HG02763 (cell line): ENCODE data around the gene CLPTM1L.
"Not testable (repeated sequence)": the region's sequence is repeated elsewhere in the genome, so short reads cannot be mapped to it uniquely, and the experiment has no call there.

ENCODE experiments used
- ATAC-seq: cut with Tn5 transposase; IDR thresholded peaks from one replicate; pipeline ENCODE4 v1.9.1; 2021; ENCODE audit warnings: mild to moderate bottlenecking, moderate library complexity; ENCODE audit not compliant: unreplicated experiment

Gene CLPTM1L

DNA sequence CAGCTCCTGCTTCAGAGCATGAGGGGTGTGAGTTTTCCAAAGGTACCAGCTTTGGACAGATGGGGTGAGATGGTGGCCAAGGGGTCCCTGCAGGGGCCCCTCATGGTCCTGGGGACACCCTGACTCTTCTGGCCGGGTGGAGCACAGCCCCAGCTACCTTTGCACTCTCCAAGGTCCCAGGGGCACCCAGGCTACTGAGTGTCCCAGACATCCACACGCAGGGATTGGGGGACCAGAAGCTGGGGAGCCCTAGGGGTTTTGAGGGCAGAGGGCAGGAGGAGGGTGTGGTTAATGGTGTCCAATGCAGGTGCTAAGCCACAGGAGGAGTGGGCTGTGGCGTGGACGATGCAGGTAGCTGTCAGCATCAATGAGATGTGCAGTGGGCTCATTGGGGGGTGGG lies 16.0 kb upstream of the CLPTM1L start:
- no peak for ATAC-seq

DNA sequence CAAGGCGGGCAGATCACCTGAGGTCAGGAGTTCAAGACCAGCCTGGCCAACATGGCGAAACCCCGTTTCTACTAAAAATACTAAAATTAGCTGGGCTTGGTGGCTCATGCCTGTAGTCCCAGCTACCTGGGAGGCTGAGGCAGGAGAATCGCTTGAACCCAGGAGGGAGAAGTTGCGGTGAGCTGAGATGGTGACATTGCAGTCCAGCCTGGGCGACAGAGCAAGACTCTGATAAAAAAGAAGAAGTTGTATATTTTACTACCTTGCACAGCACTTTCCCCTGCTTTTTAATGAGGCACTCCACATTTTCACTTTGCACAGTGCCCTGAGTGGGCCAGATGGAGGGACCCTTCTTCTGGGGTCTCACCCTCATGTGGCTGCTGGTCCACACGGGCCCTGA lies 15.5 kb upstream of the CLPTM1L start:
- not testable (repeated sequence) for ATAC-seq

DNA sequence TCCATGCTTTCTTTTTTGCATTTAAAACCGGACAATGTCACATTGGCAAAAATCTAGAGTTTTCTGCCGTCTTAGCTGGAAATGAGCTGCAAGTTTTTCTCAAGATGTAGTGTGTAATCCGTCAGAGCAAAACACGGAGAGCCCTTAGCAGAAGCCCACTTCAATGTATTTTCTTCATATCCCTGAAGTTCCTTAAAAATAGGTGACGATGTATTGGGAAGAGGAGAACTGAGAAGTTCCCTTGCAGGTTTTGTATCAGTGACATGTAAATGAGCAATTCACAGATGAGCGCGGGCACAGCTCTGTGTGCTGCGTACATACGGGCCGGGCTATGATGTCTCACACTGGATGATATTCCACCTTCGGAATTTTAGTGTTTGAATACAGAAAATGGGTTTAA lies 14.8 kb upstream of the CLPTM1L start:
- ATAC-seq = no peak

DNA sequence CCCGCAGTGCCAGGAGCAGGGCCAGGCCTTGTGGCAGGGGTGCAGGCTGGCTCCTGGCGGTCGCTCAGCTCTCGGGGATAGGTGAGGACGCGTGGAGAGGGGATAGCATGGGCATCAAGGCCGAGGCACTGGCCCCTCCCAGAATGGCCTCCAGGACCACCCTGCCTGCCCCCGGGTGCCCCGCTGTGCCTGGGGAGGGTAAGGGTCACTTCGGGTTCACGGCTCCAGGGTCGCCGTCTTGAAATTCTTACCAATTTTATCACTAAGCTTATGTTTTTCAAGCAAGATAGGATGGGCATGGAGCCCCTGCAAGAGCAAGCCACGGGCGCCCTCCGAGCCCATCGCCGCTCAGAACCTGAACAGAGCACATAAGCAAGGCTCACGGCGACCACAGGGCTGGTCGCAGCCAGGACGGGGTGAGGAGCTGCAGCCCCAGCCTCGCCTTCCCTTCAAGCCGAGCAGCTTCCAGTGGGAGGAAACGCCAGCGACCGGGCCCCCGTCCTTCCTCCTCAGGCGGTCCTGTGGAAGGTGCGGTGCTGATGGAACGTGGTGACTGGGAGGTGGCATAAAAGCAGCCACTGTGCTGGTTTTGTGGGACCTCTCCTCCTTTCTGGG lies 14.2 kb upstream of the CLPTM1L start:
- ATAC-seq = no peak

DNA sequence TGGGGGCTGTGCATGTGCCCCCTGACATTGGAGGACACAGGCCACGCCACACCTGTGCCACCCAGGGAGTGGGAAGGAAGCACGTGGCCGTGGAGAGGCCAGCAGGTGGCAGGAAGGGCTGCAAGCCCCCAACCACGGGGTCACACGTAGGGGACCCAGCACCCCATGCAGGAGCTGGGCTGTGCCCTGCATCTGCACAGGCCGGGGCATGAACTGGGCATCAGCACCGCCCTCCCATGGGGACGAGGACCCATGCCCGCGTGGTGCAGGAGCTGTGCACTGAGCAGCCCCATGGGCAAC lies 13.8 kb upstream of the CLPTM1L start:
- ATAC-seq = no peak

DNA sequence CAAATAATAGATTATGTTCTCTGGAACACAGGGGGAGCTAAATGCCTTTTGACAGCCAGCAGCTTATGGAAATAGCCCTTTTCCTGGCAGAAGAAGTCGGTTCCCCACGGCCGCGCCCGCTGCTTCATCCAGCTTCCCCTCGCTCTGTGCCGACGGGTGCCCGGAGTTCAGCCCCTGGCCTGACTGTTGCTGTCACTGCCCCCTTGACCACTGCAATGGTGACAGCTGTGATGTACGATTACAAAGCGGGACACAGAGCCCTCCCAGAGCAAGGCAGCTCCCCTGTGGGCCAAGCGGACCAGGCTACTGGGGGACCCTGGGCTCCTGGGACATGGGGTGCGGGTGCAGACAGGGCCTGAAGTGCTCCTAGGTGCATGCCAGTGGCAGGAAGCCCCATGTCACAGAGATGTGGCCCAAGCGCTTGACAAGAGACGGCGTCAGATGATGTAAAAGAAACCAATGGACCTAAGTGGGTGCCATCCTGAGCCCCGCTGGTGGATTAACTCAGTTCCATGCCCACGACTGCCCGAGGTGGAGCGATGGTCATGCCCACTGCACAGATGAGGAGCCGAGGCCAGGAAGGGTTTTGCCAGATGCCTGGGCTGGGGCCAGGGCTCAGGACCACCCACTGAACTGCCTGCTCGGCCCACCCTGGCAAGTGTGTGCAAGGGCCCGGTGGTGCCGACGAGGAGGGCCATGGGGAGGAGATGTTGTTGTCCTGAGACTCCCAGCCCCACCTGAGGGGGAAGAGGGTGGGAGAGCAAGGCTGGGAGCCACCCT lies 13.2 kb upstream of the CLPTM1L start:
- no peak for ATAC-seq

DNA sequence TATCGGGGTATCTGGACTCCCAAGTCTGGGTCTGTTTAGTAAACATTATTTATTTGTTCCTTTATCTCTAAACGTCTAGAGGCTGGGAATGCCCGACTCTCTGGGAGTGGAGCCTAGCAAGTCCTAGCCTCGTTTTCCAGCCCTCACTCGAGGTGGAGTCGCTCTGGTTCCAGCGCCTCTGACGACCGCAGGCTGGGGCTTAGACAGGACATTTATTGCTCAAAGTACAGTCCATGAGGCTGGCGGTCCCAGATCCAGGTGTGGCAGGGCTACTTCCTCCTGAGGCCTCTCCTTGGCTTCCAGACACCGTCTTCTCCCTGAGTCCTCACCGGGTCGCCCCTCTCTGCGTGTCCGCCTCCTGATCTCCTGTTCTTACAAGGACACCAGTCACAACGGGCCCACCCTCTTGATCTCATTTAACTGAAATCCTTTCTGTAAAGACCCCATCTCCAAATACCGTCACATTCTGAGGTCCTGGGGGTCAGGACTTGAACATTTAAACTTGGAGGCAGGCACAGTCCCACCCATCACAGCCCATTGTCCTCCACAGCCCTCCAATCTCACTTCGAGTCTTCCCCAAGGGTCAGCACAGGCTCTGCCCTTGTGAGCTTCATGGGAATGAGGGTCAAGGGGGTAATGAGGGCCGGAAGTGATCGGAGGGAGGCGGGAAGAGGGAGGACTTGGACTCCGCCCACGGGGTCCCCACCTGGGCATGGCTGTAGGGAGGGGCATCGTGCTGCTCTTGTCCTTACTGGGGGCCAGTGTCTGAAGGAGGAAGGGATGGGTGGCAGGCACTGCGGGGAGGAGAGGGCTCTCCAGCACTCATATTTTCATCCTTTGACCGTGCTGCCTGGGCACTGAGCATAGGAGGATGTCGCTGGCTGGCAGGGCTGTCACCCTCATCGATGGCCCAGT lies 12.2 kb upstream of the CLPTM1L start:
- no peak for ATAC-seq

DNA sequence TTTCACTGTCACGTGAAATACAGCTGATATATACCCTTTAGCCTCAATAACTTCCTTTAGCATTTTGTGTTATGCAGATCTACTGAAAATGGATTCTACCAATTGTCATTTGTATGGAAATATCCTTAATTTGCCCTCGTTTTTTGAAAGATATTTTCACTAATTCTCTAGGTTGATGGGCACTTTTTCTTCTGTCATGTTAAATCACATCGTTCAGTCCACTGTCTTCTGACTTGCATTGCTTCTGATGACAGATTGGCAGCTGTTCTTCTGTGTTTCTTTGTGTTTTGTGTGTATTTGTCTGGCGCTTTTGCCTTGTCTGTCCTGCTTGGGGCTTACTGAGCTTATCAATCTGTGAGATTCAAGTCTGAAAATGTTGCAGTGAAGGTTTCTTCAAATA lies 9.7 kb upstream of the CLPTM1L start:
- no peak for ATAC-seq

DNA sequence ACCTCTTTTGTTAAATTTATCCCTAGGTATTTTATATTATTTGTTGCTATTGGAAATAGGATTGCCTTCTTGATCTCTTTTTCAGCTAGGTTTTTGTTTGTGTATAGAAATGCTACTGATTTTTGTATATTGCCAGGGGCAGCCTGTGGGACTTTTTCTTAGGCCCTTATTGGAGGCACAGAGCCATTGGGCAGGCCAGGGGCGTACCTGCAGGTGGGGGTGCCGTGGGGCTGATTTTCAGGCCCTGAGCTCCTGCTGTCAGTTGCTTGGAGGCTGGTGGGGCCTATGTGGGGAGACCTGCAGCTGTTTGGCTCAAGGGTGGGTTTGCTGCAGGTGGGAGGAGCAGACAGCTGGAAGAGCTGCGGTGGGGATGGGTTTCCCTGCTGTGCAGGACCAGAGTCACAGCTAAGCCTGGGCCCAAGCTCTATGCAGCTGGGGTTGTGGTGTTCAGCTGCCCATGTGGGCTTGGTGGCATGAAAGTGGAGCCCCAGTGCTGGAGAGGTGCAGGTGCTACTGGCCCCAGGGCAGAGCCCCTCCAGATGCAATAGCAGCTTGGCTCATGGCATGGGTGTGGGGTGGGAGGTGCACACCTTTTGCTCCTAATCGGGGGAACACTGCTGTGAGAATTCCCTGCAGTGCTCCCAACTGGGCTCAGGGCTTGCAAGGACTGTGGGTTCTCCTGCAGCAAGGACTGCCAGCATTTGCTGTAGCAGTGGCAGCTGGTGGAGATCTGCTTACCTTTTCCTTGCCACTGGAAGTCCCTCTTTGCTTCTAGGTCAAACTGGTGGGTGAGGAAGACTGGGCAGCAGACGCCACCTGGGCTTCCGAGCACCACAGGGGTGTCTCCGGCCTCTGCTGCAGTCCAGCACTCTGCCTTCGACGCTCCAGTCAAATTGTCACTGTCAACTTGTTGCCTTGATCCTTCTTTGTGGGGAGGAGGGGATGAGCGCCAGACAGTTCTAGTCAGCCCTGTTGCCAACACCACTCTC lies 7.6 kb upstream of the CLPTM1L start:
- no peak for ATAC-seq

DNA sequence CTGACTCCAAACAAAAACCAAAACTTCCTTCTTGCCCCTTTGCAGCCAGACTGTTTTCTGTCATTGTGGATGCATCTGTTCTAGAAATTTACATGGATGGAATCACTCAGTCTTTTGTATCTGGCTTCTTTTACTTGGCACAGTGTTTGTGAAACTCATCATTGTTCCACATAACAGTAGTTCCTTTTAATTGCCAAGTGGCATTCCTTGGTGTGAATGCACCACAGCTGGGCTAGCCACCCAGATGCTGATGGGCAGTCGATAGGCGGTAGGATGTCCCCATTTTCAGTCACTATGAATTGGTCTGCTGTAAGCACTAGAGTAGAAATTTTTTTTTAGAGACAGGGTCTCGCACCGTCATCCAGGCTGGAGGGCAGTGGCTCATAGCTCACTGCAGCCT lies 6.3 kb upstream of the CLPTM1L start:
- ATAC-seq = no peak

DNA sequence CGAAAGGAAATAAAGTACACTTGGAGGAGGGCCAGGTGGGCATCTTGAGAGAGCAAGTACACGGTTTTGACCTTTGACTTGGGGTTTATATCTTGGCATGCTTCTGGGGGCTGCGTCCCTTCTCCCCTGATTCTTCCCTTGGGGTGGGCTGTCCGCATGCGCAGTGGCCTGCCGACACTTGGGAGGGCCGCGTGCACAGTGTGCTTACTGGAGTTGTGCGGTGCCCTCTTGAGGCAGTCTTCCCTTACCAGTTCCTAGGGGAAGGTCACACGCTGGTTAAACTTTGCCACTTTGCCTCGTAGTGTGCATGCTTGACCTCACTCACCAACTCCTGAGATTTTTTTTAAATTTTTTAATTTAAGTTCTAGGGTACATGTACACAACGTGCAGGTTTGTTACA lies 4.3 kb upstream of the CLPTM1L start:
- ATAC-seq = no peak

DNA sequence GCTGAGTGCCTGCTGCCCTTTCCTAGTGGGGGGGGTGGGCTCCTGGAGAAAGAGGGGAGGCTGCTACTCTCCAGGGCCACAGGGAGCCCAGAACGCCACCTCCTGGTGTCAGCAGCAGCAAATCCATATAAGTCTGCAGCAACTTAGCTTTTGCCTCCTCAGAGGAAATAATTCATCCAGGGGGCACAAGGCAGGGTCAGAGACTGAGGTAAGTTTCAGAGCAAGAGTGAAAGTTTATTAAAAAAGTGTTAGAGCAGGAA lies 4.0 kb upstream of the CLPTM1L start:
- no peak for ATAC-seq

DNA sequence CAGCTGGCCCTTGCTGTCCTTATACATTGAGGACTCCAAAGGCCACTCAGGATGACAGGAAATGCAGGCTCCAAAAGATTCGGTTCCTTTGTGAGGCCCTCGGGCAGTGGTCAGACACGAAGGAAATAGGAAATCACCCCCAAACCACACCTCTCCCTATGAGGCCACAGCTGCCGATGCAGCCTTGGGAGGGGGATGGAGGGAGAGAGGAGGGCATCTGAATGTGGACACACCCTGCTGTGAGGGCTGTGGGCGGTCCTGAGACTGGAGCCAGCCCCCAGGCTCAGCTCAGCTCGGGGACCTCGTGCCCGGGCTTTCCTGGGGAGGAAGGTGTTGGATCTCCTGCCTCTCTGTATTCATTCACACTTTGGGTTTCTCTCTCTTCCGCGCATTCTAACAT lies 2.7 kb upstream of the CLPTM1L start:
- ATAC-seq = no peak

DNA sequence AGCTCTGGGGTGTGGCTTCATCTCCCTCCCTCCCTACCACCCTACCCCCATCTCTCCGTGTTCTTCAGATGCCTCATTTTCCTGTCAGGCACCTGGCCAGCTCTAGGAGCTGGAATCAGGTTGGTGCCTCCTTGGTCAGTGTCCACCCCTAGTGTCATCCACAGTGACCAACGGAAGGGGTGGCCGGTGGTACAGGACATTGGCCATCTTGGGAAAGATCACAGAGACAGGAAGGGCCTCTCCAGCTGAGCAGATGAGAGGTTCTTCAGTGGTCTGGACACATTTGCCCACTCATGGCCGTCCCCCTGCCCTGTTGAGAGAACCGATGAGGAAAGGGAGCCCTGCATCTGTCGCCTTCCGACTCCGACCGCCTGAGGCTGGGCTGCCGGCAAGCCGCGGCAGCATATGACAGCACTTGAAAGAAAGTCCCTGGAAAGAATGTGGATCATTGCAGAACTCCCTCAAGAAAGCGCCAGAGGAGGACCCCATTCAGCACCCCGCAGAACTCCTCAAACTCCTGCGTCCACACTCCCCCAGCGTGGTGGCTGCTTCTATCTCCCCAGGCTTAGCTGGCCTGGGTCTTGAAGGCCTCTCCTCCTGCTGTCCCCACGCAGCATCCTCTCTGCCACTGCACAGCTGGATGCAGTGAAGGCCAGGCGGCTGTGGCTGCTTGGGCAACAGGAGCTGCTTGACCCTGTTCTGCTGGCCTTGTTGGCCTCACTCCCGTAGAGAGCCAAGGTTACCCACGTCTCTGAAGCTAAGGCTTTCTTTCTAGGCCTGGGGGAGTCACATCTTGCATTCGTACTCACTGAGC lies 1.9 kb upstream of the CLPTM1L start:
- ATAC-seq = no peak

DNA sequence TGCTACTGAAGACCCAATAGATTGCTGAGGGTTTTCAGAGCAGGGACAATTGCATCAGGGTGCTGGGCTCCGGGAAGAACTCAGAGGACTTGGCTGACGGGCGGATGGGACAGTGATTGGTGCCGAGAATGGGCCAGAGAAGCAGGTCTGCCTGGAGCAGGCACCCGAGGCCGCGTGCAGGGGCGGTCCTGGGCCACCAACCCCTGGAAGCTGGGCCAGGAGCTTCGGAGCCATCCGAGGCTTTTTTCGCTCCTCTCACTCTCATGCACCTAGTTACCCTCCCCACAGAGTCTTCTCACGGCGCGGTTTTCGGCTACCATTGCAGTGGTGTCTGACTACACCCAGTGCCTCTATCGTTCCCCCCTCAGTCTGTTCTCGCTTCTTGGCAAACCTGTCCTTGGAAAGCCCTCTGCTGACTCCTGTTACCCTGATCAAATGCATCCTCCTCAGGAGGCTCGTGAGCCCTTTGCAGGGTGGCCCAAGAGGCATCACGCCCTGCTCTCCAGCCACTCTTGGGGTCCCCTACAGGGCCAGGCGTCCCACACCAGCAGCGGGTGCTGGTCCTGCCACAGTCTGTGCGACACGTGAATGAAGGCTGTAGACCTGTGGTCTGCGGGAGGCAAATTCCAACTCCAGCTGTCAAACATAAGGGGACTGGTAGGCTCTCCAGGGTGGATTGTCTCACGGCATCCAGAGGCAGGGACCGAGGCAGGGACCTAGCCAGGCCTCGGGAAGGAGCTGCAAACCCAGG lies 1.2 kb upstream of the CLPTM1L start:
- ATAC-seq = no peak

DNA sequence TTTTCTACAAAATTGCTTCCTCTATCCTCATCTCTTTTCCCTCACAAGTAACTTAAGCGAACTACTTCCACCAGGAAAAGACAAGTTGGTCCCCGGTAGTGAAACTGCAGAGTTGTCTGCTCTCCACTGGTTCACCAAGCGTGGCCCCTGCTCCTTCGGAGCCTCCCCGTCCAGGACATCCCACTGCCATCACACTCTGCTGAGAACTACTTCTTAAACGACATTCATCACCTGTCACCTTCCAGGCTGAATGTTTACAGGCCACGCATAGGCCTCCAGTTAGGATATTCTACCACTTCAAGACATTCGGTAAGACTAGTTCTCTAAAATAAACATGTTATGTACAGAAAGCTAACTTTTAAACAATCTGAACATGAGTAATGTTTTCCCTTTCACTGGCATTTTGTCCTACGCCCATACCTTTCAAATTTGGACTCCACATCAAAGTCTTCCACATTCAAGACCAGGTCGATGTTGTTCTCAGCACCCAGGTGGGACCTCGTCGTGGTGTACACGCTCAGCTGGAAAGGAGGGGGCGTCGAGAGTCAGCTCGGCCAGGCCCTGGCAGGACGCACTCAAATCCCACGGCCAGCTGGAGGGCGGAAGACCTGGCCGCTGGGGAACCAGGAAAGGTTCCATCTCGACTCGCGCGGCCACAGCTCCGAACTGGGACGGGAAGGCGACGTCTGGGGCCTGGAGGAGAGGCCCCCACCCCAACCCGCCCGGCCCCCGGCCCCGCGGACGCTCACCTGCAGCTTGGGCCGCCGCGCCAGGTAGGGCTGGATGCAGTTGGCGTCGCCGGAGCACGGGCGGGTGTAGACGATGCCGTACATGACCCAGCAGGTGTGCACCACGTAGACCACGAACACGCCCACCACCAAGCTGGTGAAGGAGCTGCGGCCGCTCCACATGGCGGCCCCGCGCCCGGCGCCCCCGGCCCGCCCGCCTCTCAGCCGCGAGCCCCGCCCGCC lies 683 bp downstream of the CLPTM1L start:
- no peak for ATAC-seq

DNA sequence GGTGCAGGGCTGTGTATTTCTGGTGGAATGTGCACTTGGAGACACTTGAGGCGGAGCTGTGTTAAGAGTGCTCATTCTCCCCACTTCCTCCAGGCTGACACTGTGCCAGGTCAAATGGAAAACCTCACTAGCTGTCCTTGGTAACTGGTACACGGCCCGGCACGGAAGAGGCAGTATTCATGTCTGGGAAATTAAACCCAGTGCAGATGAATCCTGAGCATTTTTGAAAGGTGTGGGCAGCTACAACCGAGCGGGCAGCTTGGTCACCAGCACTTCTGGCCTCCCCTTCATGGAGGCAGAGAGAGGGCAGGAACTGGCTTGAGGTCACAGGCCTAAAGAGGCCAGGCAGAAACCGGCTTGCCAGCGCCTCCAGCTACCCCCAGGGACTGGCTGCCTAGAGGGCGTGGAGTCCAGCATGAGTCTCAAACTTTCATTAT lies 1.6 kb downstream of the CLPTM1L start:
- ATAC-seq = no peak

DNA sequence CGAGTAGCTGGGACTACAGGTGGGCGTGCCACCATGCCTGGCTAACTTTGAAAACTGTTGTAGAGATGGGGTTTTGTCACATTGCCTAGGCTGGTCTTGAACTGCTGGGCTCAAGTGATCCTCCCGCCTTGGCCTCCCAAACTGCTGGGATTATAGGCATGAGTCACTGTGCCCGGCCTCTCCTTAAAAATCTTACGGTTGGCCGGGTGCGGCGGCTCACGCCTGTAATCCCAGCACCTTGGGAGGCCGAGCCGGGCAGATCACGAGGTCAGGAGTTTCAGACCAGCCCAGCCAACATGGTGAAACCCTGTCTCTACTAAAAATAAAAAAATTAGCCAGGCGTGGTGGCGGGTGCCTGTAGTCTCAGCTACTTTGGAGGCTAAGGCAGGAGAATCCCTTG lies 2.2 kb downstream of the CLPTM1L start:
- ATAC-seq = not testable (repeated sequence)
